GM12878 (cell line): ENCODE data around the gene TRIAP1. TPM values are rescaled to one million over a fixed set of nuclear protein-coding genes. Genes with fewer than 3 reads are reported as not detected.

Experiments used
- BCLAF1 ChIP-seq: fragments of 450-650 bp; IDR thresholded peaks from 2 replicates; pipeline ENCODE4 v1.6.1; 2017; ENCODE audit warnings: antibody characterized with exemption, mild to moderate bottlenecking, moderate library complexity
- CEBPB ChIP-seq, 2 experiments: fragments of 150-350 bp in 1 of 2; IDR thresholded peaks; 2 replicates each; pipeline ENCODE4 v1.6.1; 2012 to 2014; ENCODE audit warnings: low read depth in 2 of 2, low read length in 2 of 2, borderline replicate concordance in 1 of 2, inconsistent platforms in 1 of 2
- GABPA ChIP-seq: IDR thresholded peaks from 2 replicates; pipeline ENCODE4 v1.6.1; 2014; ENCODE audit warnings: antibody characterized with exemption, low read depth, mild to moderate bottlenecking, inconsistent platforms
- GATAD2B ChIP-seq: fragments of 450-650 bp; conservative IDR thresholded peaks from 2 replicates; pipeline ENCODE4 v1.6.1; 2017; ENCODE audit warnings: low read depth, mild to moderate bottlenecking, moderate library complexity
- NFYB ChIP-seq: IDR thresholded peaks from 2 replicates; pipeline ENCODE4 v1.6.1; 2011; ENCODE audit warnings: low read depth, mild to moderate bottlenecking, low read length, improper control_type of control experiment, moderate library complexity; ENCODE audit not compliant: insufficient read depth
- polyA plus RNA-seq, 11 experiments: library from polyadenylated mRNA; depleted of rRNA in 4 of 11; unstranded in 6 of 11; stranded (reverse) in 5 of 11; fragments of >200 nt; fragmentation: Nextera tagmentation in 4 of 11; fragmentation: Illumina TruSeq in 1 of 11; extraction: Ambion mirVana in 4 of 11; extraction: Trizol in 1 of 11; gene quantifications; 1 replicate in 1 of 11; 2 replicates in 10 of 11; pipeline versions ENCODE4 v1.2.1 to v1.2.3, GENCODE V29; 2011 to 2016; ENCODE audit warnings: inconsistent platforms in 2 of 11, missing spikeins in 2 of 11, low read depth in 1 of 11
- total RNA-seq, 4 experiments: library from RNA; depleted of rRNA in 3 of 4; stranded (reverse); fragments of >200 nt in 3 of 4; fragmentation: Illumina TruSeq in 1 of 4; extraction: Trizol in 1 of 4; gene quantifications; 2 replicates each; pipeline versions ENCODE4 v1.2.1 to v1.2.3, GENCODE V29; 2013 to 2021
- TF ChIP-seq, protein P1 (sequence below): fragments of 450-650 bp; IDR thresholded peaks from 2 replicates; pipeline ENCODE4 v1.6.1; 2018; ENCODE audit warnings: mild to moderate bottlenecking, low read depth, moderate library complexity; ENCODE audit not compliant: partially characterized antibody

The TRIAP1 gene
- total and polyA plus RNA-seq, 10 of the 15 experiments (the other 5 are each of a cell fraction or from before 2014, with no cell fraction given) = 44.8 to 346 (median 80.8) TPM

- TF ChIP-seq, protein P1, sequence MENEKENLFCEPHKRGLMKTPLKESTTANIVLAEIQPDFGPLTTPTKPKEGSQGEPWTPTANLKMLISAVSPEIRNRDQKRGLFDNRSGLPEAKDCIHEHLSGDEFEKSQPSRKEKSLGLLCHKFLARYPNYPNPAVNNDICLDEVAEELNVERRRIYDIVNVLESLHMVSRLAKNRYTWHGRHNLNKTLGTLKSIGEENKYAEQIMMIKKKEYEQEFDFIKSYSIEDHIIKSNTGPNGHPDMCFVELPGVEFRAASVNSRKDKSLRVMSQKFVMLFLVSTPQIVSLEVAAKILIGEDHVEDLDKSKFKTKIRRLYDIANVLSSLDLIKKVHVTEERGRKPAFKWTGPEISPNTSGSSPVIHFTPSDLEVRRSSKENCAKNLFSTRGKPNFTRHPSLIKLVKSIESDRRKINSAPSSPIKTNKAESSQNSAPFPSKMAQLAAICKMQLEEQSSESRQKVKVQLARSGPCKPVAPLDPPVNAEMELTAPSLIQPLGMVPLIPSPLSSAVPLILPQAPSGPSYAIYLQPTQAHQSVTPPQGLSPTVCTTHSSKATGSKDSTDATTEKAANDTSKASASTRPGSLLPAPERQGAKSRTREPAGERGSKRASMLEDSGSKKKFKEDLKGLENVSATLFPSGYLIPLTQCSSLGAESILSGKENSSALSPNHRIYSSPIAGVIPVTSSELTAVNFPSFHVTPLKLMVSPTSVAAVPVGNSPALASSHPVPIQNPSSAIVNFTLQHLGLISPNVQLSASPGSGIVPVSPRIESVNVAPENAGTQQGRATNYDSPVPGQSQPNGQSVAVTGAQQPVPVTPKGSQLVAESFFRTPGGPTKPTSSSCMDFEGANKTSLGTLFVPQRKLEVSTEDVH = no peak
- TF ChIP-seq CEBPB (IDR thresholded peaks at IDR 0.05; ENCODE audit: borderline replicate concordance in 1 of 2, low read depth in 2 of 2, low read length in 2 of 2) = no peak
- TF ChIP-seq NFYB = no peak
- TF ChIP-seq GATAD2B = no peak
- TF ChIP-seq BCLAF1 = no peak
- TF ChIP-seq GABPA = no peak
Measured at GRCh38 chr12:120428597-120429229, 17.5 kb downstream of the TRIAP1 start (continued).
